GM23338 (cell line): ENCODE data around the gene SMR3B. TPM values are rescaled to one million over a fixed set of nuclear protein-coding genes. Genes with fewer than 3 reads are reported as not detected.

Experiments used
- ATAC-seq: fragments of 200-7000 bp; cut with Tn5 transposase; 3 replicates; pipeline ENCODE4 v1.9.1; 2020
- DNase-seq: peaks from one replicate; pipeline ENCODE4 v3.0.0-alpha.2; 2015; ENCODE audit warnings: low spot score
- H2AFZ ChIP-seq: fragments of 200-600 bp; sonication (generic); 2 replicates; pipeline ENCODE4 v1.8.0; 2016; ENCODE audit warnings: antibody characterized with exemption, mild to moderate bottlenecking, moderate library complexity
- H3F3A ChIP-seq: fragments of 200-600 bp; sonication (generic); replicated peaks from 2 replicates; pipeline ENCODE4 v1.8.0; 2017; ENCODE audit warnings: antibody characterized with exemption, mixed run types, low read depth
- H3K27ac ChIP-seq: fragments of 200-600 bp; sonication (generic); 2 replicates; pipeline ENCODE4 v1.6.1; 2016; ENCODE audit warnings: low read depth
- H3K27me3 ChIP-seq: fragments of 200-600 bp; sonication (generic); 2 replicates; pipeline ENCODE4 v1.8.0; 2016; ENCODE audit warnings: mild to moderate bottlenecking, mixed run types, moderate library complexity; ENCODE audit not compliant: insufficient read depth
- H3K36me3 ChIP-seq: fragments of 200-600 bp; sonication (generic); 2 replicates; pipeline ENCODE4 v1.8.0; 2016; ENCODE audit warnings: mild to moderate bottlenecking; ENCODE audit not compliant: insufficient read depth
- H3K4me1 ChIP-seq: fragments of 200-600 bp; sonication (generic); 2 replicates; pipeline ENCODE4 v1.8.0; 2016; ENCODE audit warnings: mild to moderate bottlenecking, moderate library complexity; ENCODE audit not compliant: insufficient read depth
- H3K4me2 ChIP-seq: fragments of 200-600 bp; sonication (generic); 2 replicates; pipeline ENCODE4 v1.7.1; 2017; ENCODE audit warnings: mixed run types
- H3K4me3 ChIP-seq: fragments of 200-600 bp; sonication (generic); 2 replicates; pipeline ENCODE4 v1.6.1; 2016; ENCODE audit warnings: mixed run types
- H3K79me2 ChIP-seq: fragments of 200-600 bp; sonication (generic); replicated peaks from 2 replicates; pipeline ENCODE4 v1.8.0; 2017; ENCODE audit warnings: mild to moderate bottlenecking; ENCODE audit not compliant: insufficient read depth
- H3K9me2 ChIP-seq: fragments of 200-600 bp; sonication (generic); 2 replicates; pipeline ENCODE4 v1.8.0; 2017; ENCODE audit not compliant: insufficient read depth
- H4K20me1 ChIP-seq: fragments of 200-600 bp; sonication (generic); replicated peaks from 2 replicates; pipeline ENCODE4 v1.8.0; 2017; ENCODE audit warnings: mild to moderate bottlenecking; ENCODE audit not compliant: insufficient read depth
- H3K27ac Mint-ChIP-seq: 2 replicates; pipeline ENCODE4 v1.8.0; 2020; ENCODE audit warnings: inconsistent platforms, mild to moderate bottlenecking, moderate library complexity, mixed read lengths
- H3K27me3 Mint-ChIP-seq: 3 replicates; pipeline ENCODE4 v1.8.0; 2022; ENCODE audit warnings: low read depth, mild to moderate bottlenecking, moderate library complexity, mixed read lengths, inconsistent platforms; ENCODE audit not compliant: insufficient read depth, poor library complexity
- H3K36me3 Mint-ChIP-seq: 3 replicates; pipeline ENCODE4 v1.8.0; 2021; ENCODE audit warnings: low read depth, mild to moderate bottlenecking, inconsistent platforms, moderate library complexity, mixed read lengths
- H3K4me1 Mint-ChIP-seq: 3 replicates; pipeline ENCODE4 v1.8.0; 2020; ENCODE audit warnings: mild to moderate bottlenecking, inconsistent platforms, mixed read lengths
- H3K4me3 Mint-ChIP-seq: 3 replicates; pipeline ENCODE4 v1.8.0; 2021; ENCODE audit warnings: moderate library complexity, mild to moderate bottlenecking, inconsistent platforms, mixed read lengths
- H3K9me3 Mint-ChIP-seq: 3 replicates; pipeline ENCODE4 v1.8.0; 2020; ENCODE audit warnings: moderate library complexity, mild to moderate bottlenecking, inconsistent platforms, mixed read lengths
- CREB1 ChIP-seq: fragments of 250-450 bp; sonication (Bioruptor Pico); IDR thresholded peaks from 2 replicates; pipeline ENCODE4 v1.5.0; 2020; ENCODE audit warnings: low read depth, mild to moderate bottlenecking, moderate library complexity
- EZH2 ChIP-seq: fragments of 200-600 bp; sonication (generic); IDR thresholded peaks from one replicate; pipeline ENCODE4 v1.8.0; 2017; ENCODE audit warnings: antibody characterized with exemption, mild to moderate bottlenecking, low read depth; ENCODE audit not compliant: unreplicated experiment
- EZH2phosphoT487 ChIP-seq: fragments of 200-600 bp; sonication (generic); IDR thresholded peaks from one replicate; pipeline ENCODE4 v1.8.1; 2018; ENCODE audit warnings: antibody characterized with exemption; ENCODE audit not compliant: unreplicated experiment
- JUNB ChIP-seq: IDR thresholded peaks from one replicate; pipeline ENCODE4 v1.6.1; 2016; ENCODE audit warnings: antibody characterized with exemption; ENCODE audit not compliant: unreplicated experiment
- NANOG ChIP-seq: IDR thresholded peaks from 2 replicates; pipeline ENCODE4 v1.6.1; 2016; ENCODE audit warnings: antibody characterized with exemption, borderline replicate concordance
- POLR2AphosphoS5 ChIP-seq: IDR thresholded peaks from 2 replicates; pipeline ENCODE4 v1.6.1; 2016; ENCODE audit warnings: antibody characterized with exemption, low read depth
- STAT1 ChIP-seq: IDR thresholded peaks from one replicate; pipeline ENCODE4 v1.6.1; 2016; ENCODE audit warnings: antibody characterized with exemption; ENCODE audit not compliant: unreplicated experiment
- ZNF114 ChIP-seq: fragments of 250-450 bp; sonication (Bioruptor Pico); IDR thresholded peaks from 2 replicates; pipeline ENCODE4 v1.5.0; 2020; ENCODE audit warnings: mild to moderate bottlenecking, moderate library complexity
- ZNF331 ChIP-seq: fragments of 250-450 bp; sonication (Bioruptor Pico); IDR thresholded peaks from 2 replicates; pipeline ENCODE4 v1.5.0; 2020; ENCODE audit warnings: low read depth, mild to moderate bottlenecking, moderate library complexity
- polyA plus RNA-seq: library from polyadenylated mRNA; unstranded; fragments of >200 nt; fragmentation: Nextera tagmentation; extraction: Ambion mirVana; gene quantifications from 2 replicates; pipeline ENCODE4 v1.2.1, GENCODE V29; 2016
- total RNA-seq: library from RNA; depleted of rRNA; stranded (reverse); fragments of >200 nt; shearing (Covaris generic); gene quantifications from 2 replicates; pipeline ENCODE4 v1.2.3, GENCODE V29; 2014
- TF ChIP-seq, protein P1 (sequence below): IDR thresholded peaks from one replicate; pipeline ENCODE4 v1.6.1; 2018; ENCODE audit warnings: antibody characterized with exemption; ENCODE audit not compliant: unreplicated experiment
- TF ChIP-seq, protein P2 (sequence below), 2 experiments: fragments of 200-600 bp in 1 of 2; sonication (generic) in 1 of 2; conservative IDR thresholded peaks; 2 replicates each; pipeline versions ENCODE4 v1.5.1 to v1.6.1; 2016 to 2017; ENCODE audit warnings: antibody characterized with exemption in 2 of 2, low read depth in 2 of 2, mild to moderate bottlenecking in 2 of 2, moderate library complexity in 1 of 2
- TF ChIP-seq, protein P3 (sequence below): IDR thresholded peaks from 2 replicates; pipeline ENCODE4 v1.6.1; 2016; ENCODE audit warnings: antibody characterized with exemption
- TF ChIP-seq, protein P4 (sequence below): fragments of 250-450 bp; sonication (Bioruptor Pico); IDR thresholded peaks from 2 replicates; pipeline ENCODE4 v1.5.0; 2020; ENCODE audit warnings: mild to moderate bottlenecking, moderate library complexity

The SMR3B gene
- total and polyA plus RNA-seq, 2 experiments from 2014 or later = not detected

GRCh38 chr4:70399319-70399718, 16.4 kb downstream of the SMR3B start:
- no peak overlapping the region for H2AFZ ChIP-seq
- no peak overlapping the region for H3K27ac Mint-ChIP-seq
- H3K36me3 Mint-ChIP-seq = no peaks in the 10 kb centered on the region
- no peaks in the 10 kb centered on the region for H3K9me3 Mint-ChIP-seq
- H3K9me2 ChIP-seq = no peaks in the 10 kb centered on the region; the same call in 1 of the 2 replicates
- H3K27ac ChIP-seq = no peak overlapping the region
- no peaks in the 10 kb centered on the region for H3K27me3 ChIP-seq
- no peaks in the 10 kb centered on the region for H3K4me1 ChIP-seq
- no peak for ATAC-seq
- H3K4me3 ChIP-seq = no peak overlapping the region
- H3K4me1 Mint-ChIP-seq = no peaks in the 10 kb centered on the region
- H3K36me3 ChIP-seq = no peaks in the 10 kb centered on the region
- no peaks in the 10 kb centered on the region for H3K79me2 ChIP-seq
- no peaks in the 10 kb centered on the region for H4K20me1 ChIP-seq
- DNase-seq = no peak
- no peak for TF ChIP-seq STAT1
- TF ChIP-seq, protein P1, sequence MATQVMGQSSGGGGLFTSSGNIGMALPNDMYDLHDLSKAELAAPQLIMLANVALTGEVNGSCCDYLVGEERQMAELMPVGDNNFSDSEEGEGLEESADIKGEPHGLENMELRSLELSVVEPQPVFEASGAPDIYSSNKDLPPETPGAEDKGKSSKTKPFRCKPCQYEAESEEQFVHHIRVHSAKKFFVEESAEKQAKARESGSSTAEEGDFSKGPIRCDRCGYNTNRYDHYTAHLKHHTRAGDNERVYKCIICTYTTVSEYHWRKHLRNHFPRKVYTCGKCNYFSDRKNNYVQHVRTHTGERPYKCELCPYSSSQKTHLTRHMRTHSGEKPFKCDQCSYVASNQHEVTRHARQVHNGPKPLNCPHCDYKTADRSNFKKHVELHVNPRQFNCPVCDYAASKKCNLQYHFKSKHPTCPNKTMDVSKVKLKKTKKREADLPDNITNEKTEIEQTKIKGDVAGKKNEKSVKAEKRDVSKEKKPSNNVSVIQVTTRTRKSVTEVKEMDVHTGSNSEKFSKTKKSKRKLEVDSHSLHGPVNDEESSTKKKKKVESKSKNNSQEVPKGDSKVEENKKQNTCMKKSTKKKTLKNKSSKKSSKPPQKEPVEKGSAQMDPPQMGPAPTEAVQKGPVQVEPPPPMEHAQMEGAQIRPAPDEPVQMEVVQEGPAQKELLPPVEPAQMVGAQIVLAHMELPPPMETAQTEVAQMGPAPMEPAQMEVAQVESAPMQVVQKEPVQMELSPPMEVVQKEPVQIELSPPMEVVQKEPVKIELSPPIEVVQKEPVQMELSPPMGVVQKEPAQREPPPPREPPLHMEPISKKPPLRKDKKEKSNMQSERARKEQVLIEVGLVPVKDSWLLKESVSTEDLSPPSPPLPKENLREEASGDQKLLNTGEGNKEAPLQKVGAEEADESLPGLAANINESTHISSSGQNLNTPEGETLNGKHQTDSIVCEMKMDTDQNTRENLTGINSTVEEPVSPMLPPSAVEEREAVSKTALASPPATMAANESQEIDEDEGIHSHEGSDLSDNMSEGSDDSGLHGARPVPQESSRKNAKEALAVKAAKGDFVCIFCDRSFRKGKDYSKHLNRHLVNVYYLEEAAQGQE = no peak
- no peak for TF ChIP-seq EZH2phosphoT487
- no peak for TF ChIP-seq ZNF331 (CRISPR knock-in tag)
- TF ChIP-seq, protein P2, sequence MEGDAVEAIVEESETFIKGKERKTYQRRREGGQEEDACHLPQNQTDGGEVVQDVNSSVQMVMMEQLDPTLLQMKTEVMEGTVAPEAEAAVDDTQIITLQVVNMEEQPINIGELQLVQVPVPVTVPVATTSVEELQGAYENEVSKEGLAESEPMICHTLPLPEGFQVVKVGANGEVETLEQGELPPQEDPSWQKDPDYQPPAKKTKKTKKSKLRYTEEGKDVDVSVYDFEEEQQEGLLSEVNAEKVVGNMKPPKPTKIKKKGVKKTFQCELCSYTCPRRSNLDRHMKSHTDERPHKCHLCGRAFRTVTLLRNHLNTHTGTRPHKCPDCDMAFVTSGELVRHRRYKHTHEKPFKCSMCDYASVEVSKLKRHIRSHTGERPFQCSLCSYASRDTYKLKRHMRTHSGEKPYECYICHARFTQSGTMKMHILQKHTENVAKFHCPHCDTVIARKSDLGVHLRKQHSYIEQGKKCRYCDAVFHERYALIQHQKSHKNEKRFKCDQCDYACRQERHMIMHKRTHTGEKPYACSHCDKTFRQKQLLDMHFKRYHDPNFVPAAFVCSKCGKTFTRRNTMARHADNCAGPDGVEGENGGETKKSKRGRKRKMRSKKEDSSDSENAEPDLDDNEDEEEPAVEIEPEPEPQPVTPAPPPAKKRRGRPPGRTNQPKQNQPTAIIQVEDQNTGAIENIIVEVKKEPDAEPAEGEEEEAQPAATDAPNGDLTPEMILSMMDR (conservative IDR thresholded peaks at IDR 0.05; ENCODE audit: low read depth in 2 of 2) = no peak
- no peak for TF ChIP-seq ZNF114 (CRISPR knock-in tag)
- TF ChIP-seq, protein P3, sequence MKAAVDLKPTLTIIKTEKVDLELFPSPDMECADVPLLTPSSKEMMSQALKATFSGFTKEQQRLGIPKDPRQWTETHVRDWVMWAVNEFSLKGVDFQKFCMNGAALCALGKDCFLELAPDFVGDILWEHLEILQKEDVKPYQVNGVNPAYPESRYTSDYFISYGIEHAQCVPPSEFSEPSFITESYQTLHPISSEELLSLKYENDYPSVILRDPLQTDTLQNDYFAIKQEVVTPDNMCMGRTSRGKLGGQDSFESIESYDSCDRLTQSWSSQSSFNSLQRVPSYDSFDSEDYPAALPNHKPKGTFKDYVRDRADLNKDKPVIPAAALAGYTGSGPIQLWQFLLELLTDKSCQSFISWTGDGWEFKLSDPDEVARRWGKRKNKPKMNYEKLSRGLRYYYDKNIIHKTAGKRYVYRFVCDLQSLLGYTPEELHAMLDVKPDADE = no peak
- TF ChIP-seq, protein P4, sequence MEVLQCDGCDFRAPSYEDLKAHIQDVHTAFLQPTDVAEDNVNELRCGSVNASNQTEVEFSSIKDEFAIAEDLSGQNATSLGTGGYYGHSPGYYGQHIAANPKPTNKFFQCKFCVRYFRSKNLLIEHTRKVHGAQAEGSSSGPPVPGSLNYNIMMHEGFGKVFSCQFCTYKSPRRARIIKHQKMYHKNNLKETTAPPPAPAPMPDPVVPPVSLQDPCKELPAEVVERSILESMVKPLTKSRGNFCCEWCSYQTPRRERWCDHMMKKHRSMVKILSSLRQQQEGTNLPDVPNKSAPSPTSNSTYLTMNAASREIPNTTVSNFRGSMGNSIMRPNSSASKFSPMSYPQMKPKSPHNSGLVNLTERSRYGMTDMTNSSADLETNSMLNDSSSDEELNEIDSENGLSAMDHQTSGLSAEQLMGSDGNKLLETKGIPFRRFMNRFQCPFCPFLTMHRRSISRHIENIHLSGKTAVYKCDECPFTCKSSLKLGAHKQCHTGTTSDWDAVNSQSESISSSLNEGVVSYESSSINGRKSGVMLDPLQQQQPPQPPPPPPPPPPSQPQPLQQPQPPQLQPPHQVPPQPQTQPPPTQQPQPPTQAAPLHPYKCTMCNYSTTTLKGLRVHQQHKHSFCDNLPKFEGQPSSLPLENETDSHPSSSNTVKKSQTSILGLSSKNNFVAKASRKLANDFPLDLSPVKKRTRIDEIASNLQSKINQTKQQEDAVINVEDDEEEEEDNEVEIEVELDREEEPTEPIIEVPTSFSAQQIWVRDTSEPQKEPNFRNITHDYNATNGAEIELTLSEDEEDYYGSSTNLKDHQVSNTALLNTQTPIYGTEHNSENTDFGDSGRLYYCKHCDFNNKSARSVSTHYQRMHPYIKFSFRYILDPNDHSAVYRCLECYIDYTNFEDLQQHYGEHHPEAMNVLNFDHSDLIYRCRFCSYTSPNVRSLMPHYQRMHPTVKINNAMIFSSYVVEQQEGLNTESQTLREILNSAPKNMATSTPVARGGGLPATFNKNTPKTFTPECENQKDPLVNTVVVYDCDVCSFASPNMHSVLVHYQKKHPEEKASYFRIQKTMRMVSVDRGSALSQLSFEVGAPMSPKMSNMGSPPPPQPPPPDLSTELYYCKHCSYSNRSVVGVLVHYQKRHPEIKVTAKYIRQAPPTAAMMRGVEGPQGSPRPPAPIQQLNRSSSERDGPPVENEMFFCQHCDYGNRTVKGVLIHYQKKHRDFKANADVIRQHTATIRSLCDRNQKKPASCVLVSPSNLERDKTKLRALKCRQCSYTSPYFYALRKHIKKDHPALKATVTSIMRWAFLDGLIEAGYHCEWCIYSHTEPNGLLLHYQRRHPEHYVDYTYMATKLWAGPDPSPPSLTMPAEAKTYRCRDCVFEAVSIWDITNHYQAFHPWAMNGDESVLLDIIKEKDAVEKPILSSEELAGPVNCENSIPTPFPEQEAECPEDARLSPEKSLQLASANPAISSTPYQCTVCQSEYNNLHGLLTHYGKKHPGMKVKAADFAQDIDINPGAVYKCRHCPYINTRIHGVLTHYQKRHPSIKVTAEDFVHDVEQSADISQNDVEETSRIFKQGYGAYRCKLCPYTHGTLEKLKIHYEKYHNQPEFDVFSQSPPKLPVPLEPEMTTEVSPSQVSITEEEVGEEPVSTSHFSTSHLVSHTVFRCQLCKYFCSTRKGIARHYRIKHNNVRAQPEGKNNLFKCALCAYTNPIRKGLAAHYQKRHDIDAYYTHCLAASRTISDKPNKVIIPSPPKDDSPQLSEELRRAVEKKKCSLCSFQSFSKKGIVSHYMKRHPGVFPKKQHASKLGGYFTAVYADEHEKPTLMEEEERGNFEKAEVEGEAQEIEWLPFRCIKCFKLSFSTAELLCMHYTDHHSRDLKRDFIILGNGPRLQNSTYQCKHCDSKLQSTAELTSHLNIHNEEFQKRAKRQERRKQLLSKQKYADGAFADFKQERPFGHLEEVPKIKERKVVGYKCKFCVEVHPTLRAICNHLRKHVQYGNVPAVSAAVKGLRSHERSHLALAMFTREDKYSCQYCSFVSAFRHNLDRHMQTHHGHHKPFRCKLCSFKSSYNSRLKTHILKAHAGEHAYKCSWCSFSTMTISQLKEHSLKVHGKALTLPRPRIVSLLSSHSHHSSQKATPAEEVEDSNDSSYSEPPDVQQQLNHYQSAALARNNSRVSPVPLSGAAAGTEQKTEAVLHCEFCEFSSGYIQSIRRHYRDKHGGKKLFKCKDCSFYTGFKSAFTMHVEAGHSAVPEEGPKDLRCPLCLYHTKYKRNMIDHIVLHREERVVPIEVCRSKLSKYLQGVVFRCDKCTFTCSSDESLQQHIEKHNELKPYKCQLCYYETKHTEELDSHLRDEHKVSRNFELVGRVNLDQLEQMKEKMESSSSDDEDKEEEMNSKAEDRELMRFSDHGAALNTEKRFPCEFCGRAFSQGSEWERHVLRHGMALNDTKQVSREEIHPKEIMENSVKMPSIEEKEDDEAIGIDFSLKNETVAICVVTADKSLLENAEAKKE = no peak
- TF ChIP-seq CREB1 (CRISPR knock-in tag) = no peak
- TF ChIP-seq POLR2AphosphoS5 = no peak
- no peak for TF ChIP-seq NANOG
- no peak for TF ChIP-seq JUNB
- TF ChIP-seq EZH2 = no peak
- no peaks in the 10 kb centered on the region for H3F3A ChIP-seq
- H3K4me2 ChIP-seq = no peak overlapping the region
- H3K27me3 Mint-ChIP-seq = no peaks in the 10 kb centered on the region
- H3K4me3 Mint-ChIP-seq = no peak overlapping the region
